HepG2 (cell line): ENCODE results near the gene H6PD. TPM values are rescaled to one million over a fixed set of nuclear protein-coding genes. Genes with fewer than 3 reads are reported as not detected.

ENCODE experiments used
- ATAC-seq: fragments of 200-7000 bp; cut with Tn5 transposase; 3 replicates; pipeline ENCODE4 v1.9.1; 2020; ENCODE audit warnings: mild to moderate bottlenecking, moderate library complexity
- BruUV-seq: library from RNA; stranded (reverse); fragments of 400-500 nt; replicated peaks from 2 replicates; lab custom pipeline; 2021; lab: Mats Ljungman, UMichigan
- CTCF ChIA-PET: fragments of 300-600 bp; formaldehyde crosslinking; extraction: SDS; loops from one replicate; lab custom pipeline; 2021; ENCODE audit warnings: low total read pairs, inconsistent platforms, low intra/inter-chr PET ratio; lab: Yijun Ruan, JAX
- POLR2A ChIA-PET: fragments of 350-600 bp; sonication (Branson Sonifier 250); formaldehyde crosslinking; loops from one replicate; lab custom pipeline; 2020; ENCODE audit warnings: antibody characterized with exemption, inconsistent platforms; lab: Yijun Ruan, JAX
- DNase-seq: peaks from one replicate; pipeline ENCODE4 v3.0.0-alpha.2; 2015; ENCODE audit warnings: low spot score
- FAIRE-seq: peaks from 3 replicates; lab custom pipeline; 2011; peaks lifted over from hg19 to GRCh38; lab: Jason Lieb, UNC
- H2AFZ ChIP-seq: one replicate; pipeline ENCODE4 v1.6.1; 2011; ENCODE audit warnings: low read length, inconsistent platforms
- H3K27ac ChIP-seq: fragments of 300-600 bp; 3 replicates; pipeline ENCODE4 v1.8.0; 2011; ENCODE audit warnings: mixed run types, mild to moderate bottlenecking, mixed read lengths, low read length, inconsistent platforms; ENCODE audit not compliant: insufficient read depth; ENCODE audit errors: extremely low read length
- H3K27me3 ChIP-seq, 2 experiments: fragments of 200-600 bp in 1 of 2; 2 replicates in 1 of 2; 3 replicates in 1 of 2; pipeline versions ENCODE4 v1.6.0 to v1.8.0; 2011; ENCODE audit warnings: low read length in 2 of 2, mild to moderate bottlenecking in 2 of 2, moderate library complexity in 2 of 2, inconsistent platforms in 1 of 2; ENCODE audit not compliant: insufficient read depth in 2 of 2, control insufficient read depth in 1 of 2
- H3K36me3 ChIP-seq, 2 experiments: fragments of 200-600 bp in 1 of 2; replicated peaks in 1 of 2; 2 replicates in 1 of 2; 3 replicates in 1 of 2; pipeline versions ENCODE4 v1.5.1 to v1.8.0; 2011; ENCODE audit warnings: low read length in 2 of 2, inconsistent platforms in 1 of 2; ENCODE audit not compliant: insufficient read depth in 2 of 2, control insufficient read depth in 1 of 2
- H3K4me1 ChIP-seq: 2 replicates; pipeline ENCODE4 v1.5.1; 2012; ENCODE audit warnings: low read length, inconsistent platforms; ENCODE audit not compliant: insufficient read depth
- H3K4me2 ChIP-seq: 2 replicates; pipeline ENCODE4 v1.6.0; 2011; ENCODE audit warnings: low read depth, low read length, inconsistent platforms
- H3K4me3 ChIP-seq, 3 experiments: fragments of 200-600 bp in 1 of 3; sonication (generic), shearing (Covaris generic) in 1 of 3; replicated peaks in 1 of 3; 2 replicates each; pipeline ENCODE4 v1.5.1; 2011 to 2016; ENCODE audit warnings: low read length in 3 of 3, inconsistent platforms in 2 of 3, low read depth in 2 of 3, mild to moderate bottlenecking in 2 of 3, control low read depth in 1 of 3, mixed read lengths in 1 of 3; ENCODE audit not compliant: insufficient read depth in 1 of 3
- H3K79me2 ChIP-seq: one replicate; pipeline ENCODE4 v1.6.1; 2011; ENCODE audit warnings: low read length, inconsistent platforms; ENCODE audit not compliant: insufficient read depth
- H3K9ac ChIP-seq: 2 replicates; pipeline ENCODE4 v1.6.0; 2011; ENCODE audit warnings: mild to moderate bottlenecking, low read depth, low read length, inconsistent platforms; ENCODE audit not compliant: insufficient read depth
- H3K9me3 ChIP-seq: 2 replicates; pipeline ENCODE4 v1.5.1; 2012; ENCODE audit warnings: mild to moderate bottlenecking, low read length
- H4K20me1 ChIP-seq: 2 replicates; pipeline ENCODE4 v1.6.0; 2011; ENCODE audit warnings: inconsistent platforms, mild to moderate bottlenecking, low read length, moderate library complexity; ENCODE audit not compliant: insufficient read depth
- ZNF12 ChIP-seq: sonication (generic); formaldehyde crosslinking; IDR thresholded peaks from 2 replicates; pipeline ENCODE4 v1.5.0; 2020; ENCODE audit warnings: missing genetic modification reagents
- ZNF687 ChIP-seq: sonication (generic); formaldehyde crosslinking; IDR thresholded peaks from 2 replicates; pipeline ENCODE4 v1.5.1; 2020; ENCODE audit warnings: mild to moderate bottlenecking, missing genetic modification reagents, moderate library complexity
- ZNF7 ChIP-seq: IDR thresholded peaks from 2 replicates; pipeline ENCODE4 v1.6.1; 2016; ENCODE audit warnings: missing biosample characterization, missing genetic modification reagents
- WGBS: methylation state at CpG from one replicate; pipeline ENCODE4 v1.1.6; 2017; ENCODE audit warnings: low lambda C conversion rate; 5-methylcytosine and 5-hydroxymethylcytosine counted together
- in situ Hi-C: cut with HindIII; loops from 2 replicates; pipeline ENCODE4 v1.10.0; 2017; ENCODE audit warnings: low pct_unique_long_range_greater_than_20kb; ENCODE audit not compliant: extremely low pct_ligation_motif_present
- intact Hi-C: fragments of 100-400 bp; cut with micrococcal nuclease; formaldehyde crosslinking; loops from one replicate; pipeline ENCODE4 v1.10.0; 2022; ENCODE audit not compliant: unreplicated experiment
- polyA plus RNA-seq, 8 experiments: library from polyadenylated mRNA; depleted of rRNA in 3 of 8; stranded (reverse) in 7 of 8; unstranded in 1 of 8; fragments of >200 nt; fragmentation: Illumina TruSeq in 4 of 8; extraction: Trizol in 4 of 8; gene quantifications; 2 replicates each; pipeline versions ENCODE4 v1.2.1 to v1.2.3, GENCODE V29; 2011 to 2016; ENCODE audit warnings: low read depth in 4 of 8, missing spikeins in 1 of 8, mixed read lengths in 1 of 8; ENCODE audit not compliant: insufficient read depth in 1 of 8
- total RNA-seq, 5 experiments: library from RNA; depleted of rRNA; stranded (reverse); fragments of >200 nt; fragmentation: Illumina TruSeq; extraction: Trizol; gene quantifications; 2 replicates each; pipeline ENCODE4 v1.2.3, GENCODE V29; 2016; ENCODE audit warnings: low read depth in 1 of 5
- TF ChIP-seq, protein P1 (sequence below): sonication (generic); formaldehyde crosslinking; IDR thresholded peaks from 2 replicates; pipeline ENCODE4 v1.5.0; 2020; ENCODE audit warnings: missing genetic modification reagents

Gene H6PD
- total and polyA plus RNA-seq, 2 of the 13 experiments (the other 11 are each of a cell fraction or from before 2014, with no cell fraction given) = 9.3 to 14.1 TPM

- no peak for TF ChIP-seq ZNF687 (CRISPR knock-in tag)
- TF ChIP-seq, all 625 proteins: peak for 0
These were observed 48.1 kb downstream of the H6PD start (continued) for GRCh38 chr1:9282696-9282955.

GRCh38 chr1:9284061-9284460 is 49.5 kb downstream of the H6PD start:
- 0 out of 2 replicates have a peak, but pooled peaks have one; percentile 40 for TF ChIP-seq ZNF7 (CRISPR knock-in tag)
- peak; percentile 75 for TF ChIP-seq ZNF12 (CRISPR knock-in tag)
- TF ChIP-seq, protein P1, sequence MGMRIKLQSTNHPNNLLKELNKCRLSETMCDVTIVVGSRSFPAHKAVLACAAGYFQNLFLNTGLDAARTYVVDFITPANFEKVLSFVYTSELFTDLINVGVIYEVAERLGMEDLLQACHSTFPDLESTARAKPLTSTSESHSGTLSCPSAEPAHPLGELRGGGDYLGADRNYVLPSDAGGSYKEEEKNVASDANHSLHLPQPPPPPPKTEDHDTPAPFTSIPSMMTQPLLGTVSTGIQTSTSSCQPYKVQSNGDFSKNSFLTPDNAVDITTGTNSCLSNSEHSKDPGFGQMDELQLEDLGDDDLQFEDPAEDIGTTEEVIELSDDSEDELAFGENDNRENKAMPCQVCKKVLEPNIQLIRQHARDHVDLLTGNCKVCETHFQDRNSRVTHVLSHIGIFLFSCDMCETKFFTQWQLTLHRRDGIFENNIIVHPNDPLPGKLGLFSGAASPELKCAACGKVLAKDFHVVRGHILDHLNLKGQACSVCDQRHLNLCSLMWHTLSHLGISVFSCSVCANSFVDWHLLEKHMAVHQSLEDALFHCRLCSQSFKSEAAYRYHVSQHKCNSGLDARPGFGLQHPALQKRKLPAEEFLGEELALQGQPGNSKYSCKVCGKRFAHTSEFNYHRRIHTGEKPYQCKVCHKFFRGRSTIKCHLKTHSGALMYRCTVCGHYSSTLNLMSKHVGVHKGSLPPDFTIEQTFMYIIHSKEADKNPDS (CRISPR knock-in tag) = no peak
- TF ChIP-seq, all 625 proteins: peak for 2
- in situ Hi-C loops = no loop called here
- Histone ChIP-seq H3K79me2 (no peaks in the 10 kb centered on the region), H3K9ac (no peak overlapping the region), H3K27ac (no peak overlapping the region), H3K27me3 (no peaks in the 10 kb centered on the region), H3K4me3 (no peak overlapping the region), H4K20me1 (no peaks in the 10 kb centered on the region), H3K9me3 (peaks cover 15% of the 10 kb centered on the region), H3K36me3 (no peaks in the 10 kb centered on the region), H3K4me1 (peaks cover 45% of the 10 kb centered on the region), H3K4me2 (no peak overlapping the region), H2AFZ (no peak overlapping the region)
- CTCF ChIA-PET = no interaction called here
- POLR2A ChIA-PET = no interaction called here
- BruUV-seq = no TSS peak
- no peak for FAIRE-seq
- WGBS = 49% methylated on average over 2 of the region's 2 CpGs
- no peak for ATAC-seq
- no peak for DNase-seq
- intact Hi-C loops = no loop called here
